ENCODE measurements around the gene SLC18A2. TPM values are rescaled to one million over a fixed set of nuclear protein-coding genes. Genes with fewer than 3 reads are reported as not detected.

The SLC18A2 gene
- total and polyA plus RNA-seq, 2 of the 8 experiments (the other 6 are each of a cell fraction or from before 2014, with no cell fraction given) = 6.5 to 7.0 TPM

GRCh38 chr10:117204316-117204715 is 36.6 kb upstream of the SLC18A2 start:
- Histone ChIP-seq H3K9ac (replicated peaks in 1 of 4; ENCODE audit: extremely low read depth in 1 of 4, low read depth in 3 of 4, low read length in 3 of 4) (no peak overlapping the region), H3K36me3 (ENCODE audit: control insufficient read depth in 2 of 4, insufficient read depth in 4 of 4, low read length in 3 of 4) (no peaks in the 10 kb centered on the region), H3K79me2 (ENCODE audit: control insufficient read depth in 1 of 2, insufficient read depth in 2 of 2, low read length in 2 of 2) (no peaks in the 10 kb centered on the region), H3K9me3 (ENCODE audit: insufficient read depth in 2 of 2, low read depth in 1 of 2, low read length in 1 of 2) (no peaks in the 10 kb centered on the region), H3K18ac (ENCODE audit: extremely low read depth, low read length) (no peak overlapping the region), H3K14ac (ENCODE audit: insufficient read length) (no peak overlapping the region), H3K4me3 (ENCODE audit: extremely low read depth in 1 of 4, insufficient read depth in 2 of 4, low read depth in 3 of 4, low read length in 4 of 4) (no peak overlapping the region), H3K27ac (ENCODE audit: low read depth, low read length) (no peak overlapping the region), H3K4me2 (ENCODE audit: insufficient read depth in 1 of 2, low read depth in 2 of 2, low read length in 2 of 2) (no peak overlapping the region), H3K79me1 (ENCODE audit: low read depth, low read length) (no peaks in the 10 kb centered on the region), H3K4ac (replicated peaks; ENCODE audit: insufficient read length, low read depth, low read length) (no peak overlapping the region), H2BK20ac (ENCODE audit: low read length) (no peak overlapping the region), H3K4me1 (replicated peaks in 1 of 4; ENCODE audit: control insufficient read depth in 3 of 4, insufficient read depth in 4 of 4, low read length in 3 of 4) (0 out of 7 replicates have a peak, but pooled peaks cover 0 to 4% (median 0%) of the 10 kb centered on the region in 4 experiments), H4K91ac (replicated peaks; ENCODE audit: insufficient read length, low read length) (no peak overlapping the region), H4K5ac (ENCODE audit: insufficient read length, low read depth, low read length) (no peak overlapping the region), H2AK5ac (ENCODE audit: low read depth, low read length) (no peak overlapping the region), H2BK15ac (ENCODE audit: low read length) (no peak overlapping the region), H3K56ac (replicated peaks; ENCODE audit: insufficient read length, low read depth, low read length) (no peak overlapping the region), H2BK5ac (ENCODE audit: low read depth, low read length) (no peak overlapping the region), H2BK120ac (replicated peaks; ENCODE audit: low read depth, low read length) (no peak overlapping the region), H3K23ac (ENCODE audit: insufficient read length) (no peak overlapping the region), H3K23me2 (ENCODE audit: low read depth, low read length) (no peaks in the 10 kb centered on the region), H2BK12ac (ENCODE audit: low read depth, low read length) (no peak overlapping the region), H4K20me1 (replicated peaks in 1 of 2; ENCODE audit: control insufficient read depth in 1 of 2, insufficient read depth in 2 of 2, low read length in 2 of 2) (no peaks in the 10 kb centered on the region), H2AFZ (ENCODE audit: low read length) (no peak overlapping the region), H4K8ac (ENCODE audit: extremely low read depth, insufficient read depth, low read length) (no peak overlapping the region), H3K27me3 (replicated peaks in 1 of 4; ENCODE audit: control insufficient read depth in 3 of 4, extremely low read depth in 1 of 4, insufficient read depth in 3 of 4, low read length in 3 of 4) (peaks cover 0 to 1% (median 0%) of the 10 kb centered on the region in 4 experiments; a peak in 1 of 7 replicates)
- DNase-seq (ENCODE audit: low read depth in 1 of 2, low spot score in 2 of 2) (no peak), FAIRE-seq (no peak)
- WGBS, 2 experiments (ENCODE audit: extremely low coverage in 1 of 2, insufficient coverage in 1 of 2, insufficient read length in 1 of 2, insufficient replicate concordance in 2 of 2, low coverage in 1 of 2, low lambda C conversion rate in 2 of 2, missing lambda C conversion rate in 1 of 2) = 40% methylated on average over 2 of the region's 2 CpGs; no CpG with 5 or more reads in 1 of the 2 experiments
- ChIA-PET CTCF (ENCODE audit: partially characterized antibody) (interaction anchor here (2.0 to 6.4 kb wide), 2 partner anchors 11 to 14 kb away, joined by 4 to 50 read pairs; no protein-coding TSS in a partner anchor), POLR2A (ENCODE audit: partially characterized antibody) (no interaction called here)
- TF ChIP-seq CBX8 (IDR thresholded peaks at IDR 0.05; ENCODE audit: borderline replicate concordance, low read depth, low read length) (no peak), HDAC6 (IDR thresholded peaks at IDR 0.05; ENCODE audit: low read depth, low read length) (no peak), CTBP2 (IDR thresholded peaks at IDR 0.05; ENCODE audit: borderline replicate concordance, insufficient read depth, insufficient read length, low read length) (no peak), MAFK (IDR thresholded peaks at IDR 0.05; ENCODE audit: low read depth, low read length) (no peak), KDM4A (IDR thresholded peaks at IDR 0.05; ENCODE audit: low read depth, low read length, severe bottlenecking) (no peak), TCF12 (IDR thresholded peaks at IDR 0.05; ENCODE audit: low read depth, low read length) (no peak), POLR2AphosphoS5 (IDR thresholded peaks at IDR 0.05; ENCODE audit: low read depth, low read length) (no peak), RFX5 (IDR thresholded peaks at IDR 0.05; ENCODE audit: borderline replicate concordance, low read depth, low read length) (no peak), SUZ12 (IDR thresholded peaks at IDR 0.05; ENCODE audit: low read length) (no peak), RBBP5 (IDR thresholded peaks at IDR 0.05; ENCODE audit: borderline replicate concordance, low read depth, low read length) (no peak), ATF3 (IDR thresholded peaks at IDR 0.05; ENCODE audit: insufficient read depth, low read depth, low read length) (no peak), JUND (IDR thresholded peaks at IDR 0.05; ENCODE audit: low read length) (no peak)
- TF ChIP-seq, protein P1, sequence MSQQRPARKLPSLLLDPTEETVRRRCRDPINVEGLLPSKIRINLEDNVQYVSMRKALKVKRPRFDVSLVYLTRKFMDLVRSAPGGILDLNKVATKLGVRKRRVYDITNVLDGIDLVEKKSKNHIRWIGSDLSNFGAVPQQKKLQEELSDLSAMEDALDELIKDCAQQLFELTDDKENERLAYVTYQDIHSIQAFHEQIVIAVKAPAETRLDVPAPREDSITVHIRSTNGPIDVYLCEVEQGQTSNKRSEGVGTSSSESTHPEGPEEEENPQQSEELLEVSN (IDR thresholded peaks at IDR 0.05) = no peak
